GM12801 (cell line): ENCODE results near the gene TSC22D4.

Experiments
- TF ChIP-seq, protein P1 (sequence below): IDR thresholded peaks from one replicate; pipeline ENCODE4 v1.5.1; 2011; ENCODE audit warnings: control low read depth; ENCODE audit not compliant: insufficient read length; ENCODE audit errors: extremely low read depth

The TSC22D4 gene

DNA sequence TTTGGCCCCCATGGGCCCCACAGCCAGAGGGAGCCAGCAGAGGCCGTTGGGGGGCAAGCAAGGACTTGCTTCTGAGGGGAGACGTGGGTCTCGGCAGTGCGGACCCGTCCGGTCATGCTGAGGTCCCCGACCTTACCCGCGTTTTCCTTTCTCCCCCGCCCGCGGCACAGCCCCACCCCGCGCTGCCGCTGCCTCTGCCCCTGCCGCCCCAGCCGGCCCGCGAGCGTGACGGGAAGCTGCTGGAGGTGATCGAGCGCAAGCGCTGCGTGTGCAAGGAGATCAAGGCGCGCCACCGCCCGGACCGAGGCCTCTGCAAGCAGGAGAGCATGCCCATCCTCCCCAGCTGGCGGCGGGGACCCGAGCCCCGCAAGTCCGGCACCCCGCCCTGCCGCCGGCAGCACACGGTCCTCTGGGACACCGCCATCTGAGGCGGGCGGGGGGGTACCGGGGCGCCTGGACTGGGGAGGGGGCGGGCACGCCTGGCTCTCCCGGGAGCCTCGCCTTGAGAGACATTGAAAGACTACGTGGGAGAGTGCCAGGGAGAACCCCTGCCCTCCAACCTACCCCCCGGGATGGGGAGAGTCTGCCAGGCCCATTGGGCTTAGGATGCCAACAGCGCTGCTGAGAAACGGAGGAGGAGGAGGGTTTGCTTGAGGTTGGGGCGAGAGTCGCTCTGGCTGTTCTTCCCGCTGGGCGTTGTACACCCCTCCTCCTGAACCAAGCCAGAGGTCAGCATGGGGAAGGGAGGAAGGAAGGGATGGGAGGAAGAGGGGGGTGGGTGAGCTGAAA lies 14.7 kb upstream of the TSC22D4 start:
- TF ChIP-seq, protein P1, sequence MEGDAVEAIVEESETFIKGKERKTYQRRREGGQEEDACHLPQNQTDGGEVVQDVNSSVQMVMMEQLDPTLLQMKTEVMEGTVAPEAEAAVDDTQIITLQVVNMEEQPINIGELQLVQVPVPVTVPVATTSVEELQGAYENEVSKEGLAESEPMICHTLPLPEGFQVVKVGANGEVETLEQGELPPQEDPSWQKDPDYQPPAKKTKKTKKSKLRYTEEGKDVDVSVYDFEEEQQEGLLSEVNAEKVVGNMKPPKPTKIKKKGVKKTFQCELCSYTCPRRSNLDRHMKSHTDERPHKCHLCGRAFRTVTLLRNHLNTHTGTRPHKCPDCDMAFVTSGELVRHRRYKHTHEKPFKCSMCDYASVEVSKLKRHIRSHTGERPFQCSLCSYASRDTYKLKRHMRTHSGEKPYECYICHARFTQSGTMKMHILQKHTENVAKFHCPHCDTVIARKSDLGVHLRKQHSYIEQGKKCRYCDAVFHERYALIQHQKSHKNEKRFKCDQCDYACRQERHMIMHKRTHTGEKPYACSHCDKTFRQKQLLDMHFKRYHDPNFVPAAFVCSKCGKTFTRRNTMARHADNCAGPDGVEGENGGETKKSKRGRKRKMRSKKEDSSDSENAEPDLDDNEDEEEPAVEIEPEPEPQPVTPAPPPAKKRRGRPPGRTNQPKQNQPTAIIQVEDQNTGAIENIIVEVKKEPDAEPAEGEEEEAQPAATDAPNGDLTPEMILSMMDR: no peak

- TF ChIP-seq, protein P1: no peak
Measured at GRCh38 chr7:100492738-100493475, 13.9 kb upstream of the TSC22D4 start.

DNA sequence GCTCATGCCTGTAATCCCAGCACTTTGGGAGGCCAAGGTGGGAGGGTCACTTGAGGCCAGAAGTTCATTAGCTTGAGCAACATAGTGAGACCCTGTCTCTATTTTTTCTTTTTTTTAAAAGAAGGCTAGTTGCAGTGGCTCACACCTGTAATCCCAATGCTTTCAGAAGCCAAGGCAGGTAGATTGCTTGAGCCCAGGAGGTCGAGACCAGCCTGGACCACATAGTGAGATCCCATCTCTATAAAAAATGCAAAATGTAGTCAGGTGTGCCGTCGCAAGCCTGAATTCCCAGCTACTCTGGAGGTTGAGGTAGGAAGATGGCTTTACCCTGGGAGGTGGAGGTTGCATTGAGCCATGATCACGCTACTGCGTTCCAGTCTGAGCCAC lies 12.2 kb upstream of the TSC22D4 start:
- TF ChIP-seq, protein P1: no peak

- TF ChIP-seq, protein P1: no peak
Measured at GRCh38 chr7:100490483-100491191, 11.6 kb upstream of the TSC22D4 start.

- TF ChIP-seq, protein P1: no peak
Measured at GRCh38 chr7:100489824-100490223, 10.8 kb upstream of the TSC22D4 start.

- TF ChIP-seq, protein P1: no peak
Measured at GRCh38 chr7:100489121-100489520, 10.1 kb upstream of the TSC22D4 start.

DNA sequence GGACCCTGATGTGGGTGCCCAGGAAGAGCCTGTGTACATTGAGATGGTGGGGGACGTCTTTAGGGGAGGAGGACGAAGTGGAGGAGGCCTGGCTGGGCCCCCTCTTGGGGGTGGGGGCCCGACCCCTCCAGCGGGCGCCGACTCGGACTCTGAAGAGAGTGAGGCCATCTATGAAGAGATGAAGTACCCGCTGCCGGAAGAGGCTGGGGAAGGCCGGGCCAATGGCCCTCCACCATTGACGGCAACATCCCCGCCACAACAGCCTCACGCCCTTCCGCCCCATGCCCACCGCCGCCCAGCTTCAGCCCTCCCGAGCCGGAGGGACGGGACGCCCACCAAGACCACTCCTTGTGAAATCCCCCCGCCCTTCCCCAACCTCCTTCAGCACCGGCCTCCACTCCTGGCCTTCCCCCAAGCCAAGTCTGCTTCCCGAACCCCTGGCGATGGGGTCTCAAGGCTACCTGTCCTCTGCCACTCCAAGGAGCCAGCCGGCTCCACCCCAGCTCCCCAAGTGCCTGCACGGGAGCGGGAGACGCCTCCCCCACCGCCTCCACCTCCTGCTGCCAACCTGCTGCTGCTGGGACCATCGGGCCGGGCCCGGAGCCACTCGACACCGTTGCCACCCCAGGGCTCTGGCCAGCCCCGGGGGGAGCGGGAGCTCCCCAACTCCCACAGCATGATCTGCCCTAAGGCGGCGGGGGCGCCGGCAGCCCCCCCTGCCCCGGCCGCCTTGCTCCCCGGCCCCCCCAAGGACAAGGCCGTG lies 9.5 kb upstream of the TSC22D4 start:
- TF ChIP-seq, protein P1: no peak
